ENCODE measurements around the gene EGR1.
"Not testable (repeated sequence)": the region's sequence is repeated elsewhere in the genome, so short reads cannot be mapped to it uniquely, and the experiment has no call there.

The EGR1 gene

DNA sequence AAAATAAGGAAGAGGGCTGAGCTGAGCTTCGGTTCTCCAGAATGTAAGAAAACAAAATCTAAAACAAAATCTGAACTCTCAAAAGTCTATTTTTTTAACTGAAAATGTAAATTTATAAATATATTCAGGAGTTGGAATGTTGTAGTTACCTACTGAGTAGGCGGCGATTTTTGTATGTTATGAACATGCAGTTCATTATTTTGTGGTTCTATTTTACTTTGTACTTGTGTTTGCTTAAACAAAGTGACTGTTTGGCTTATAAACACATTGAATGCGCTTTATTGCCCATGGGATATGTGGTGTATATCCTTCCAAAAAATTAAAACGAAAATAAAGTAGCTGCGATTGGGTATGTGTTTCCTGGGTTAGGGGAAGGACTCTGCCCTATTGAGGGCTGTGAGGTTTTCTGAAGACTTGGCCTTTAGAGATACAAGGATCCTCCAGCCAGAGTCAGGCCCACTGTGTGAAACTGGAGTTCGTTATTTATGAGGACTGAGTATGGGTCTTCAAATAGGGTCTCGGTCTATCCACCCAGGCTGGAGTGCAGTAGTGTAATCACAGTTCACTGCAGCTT lies 3.8 kb downstream of the EGR1 start:
- no peak overlapping the region for H3K4me3 ChIP-seq (ENCODE audit: low read depth, low read length)

DNA sequence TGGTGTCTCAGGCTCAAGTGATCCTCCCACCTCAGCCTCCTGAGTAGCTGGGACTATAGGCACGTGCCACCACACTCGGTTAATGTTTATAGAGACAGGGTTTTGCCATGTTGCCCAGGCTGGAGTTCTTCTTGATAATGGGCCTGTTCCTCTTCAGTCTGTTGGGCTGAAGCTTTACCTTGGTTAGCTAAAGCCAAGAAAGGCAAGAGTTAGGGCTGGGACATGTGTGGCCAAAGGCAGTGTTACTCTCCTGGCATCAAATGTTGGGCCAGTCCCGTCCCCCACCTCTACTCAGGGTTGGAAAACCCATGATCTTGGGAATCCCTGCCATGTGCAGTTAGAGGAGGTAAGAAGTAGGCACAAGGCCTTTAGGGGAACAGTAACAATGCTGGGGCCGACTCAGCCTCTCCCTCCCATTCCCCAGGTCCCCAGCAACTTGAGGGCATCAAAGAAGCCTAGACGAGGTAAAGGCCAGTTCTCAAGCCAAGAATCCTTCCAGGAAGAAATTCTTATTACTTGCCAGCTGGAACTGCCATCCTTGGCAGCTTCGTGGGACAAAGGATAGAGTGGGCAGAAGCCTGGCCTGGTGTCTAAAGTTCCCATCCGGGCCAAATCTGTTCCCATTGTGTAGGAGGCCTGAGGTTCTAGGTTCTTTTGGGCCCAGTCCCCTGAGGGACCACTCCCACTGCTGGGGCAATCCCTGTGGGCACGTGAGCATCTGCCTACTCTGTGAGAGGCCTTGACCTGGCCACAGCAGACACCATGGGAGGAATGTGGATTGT lies 4.5 kb downstream of the EGR1 start:
- H3K4me3 ChIP-seq (ENCODE audit: low read depth, low read length): no peak overlapping the region

DNA sequence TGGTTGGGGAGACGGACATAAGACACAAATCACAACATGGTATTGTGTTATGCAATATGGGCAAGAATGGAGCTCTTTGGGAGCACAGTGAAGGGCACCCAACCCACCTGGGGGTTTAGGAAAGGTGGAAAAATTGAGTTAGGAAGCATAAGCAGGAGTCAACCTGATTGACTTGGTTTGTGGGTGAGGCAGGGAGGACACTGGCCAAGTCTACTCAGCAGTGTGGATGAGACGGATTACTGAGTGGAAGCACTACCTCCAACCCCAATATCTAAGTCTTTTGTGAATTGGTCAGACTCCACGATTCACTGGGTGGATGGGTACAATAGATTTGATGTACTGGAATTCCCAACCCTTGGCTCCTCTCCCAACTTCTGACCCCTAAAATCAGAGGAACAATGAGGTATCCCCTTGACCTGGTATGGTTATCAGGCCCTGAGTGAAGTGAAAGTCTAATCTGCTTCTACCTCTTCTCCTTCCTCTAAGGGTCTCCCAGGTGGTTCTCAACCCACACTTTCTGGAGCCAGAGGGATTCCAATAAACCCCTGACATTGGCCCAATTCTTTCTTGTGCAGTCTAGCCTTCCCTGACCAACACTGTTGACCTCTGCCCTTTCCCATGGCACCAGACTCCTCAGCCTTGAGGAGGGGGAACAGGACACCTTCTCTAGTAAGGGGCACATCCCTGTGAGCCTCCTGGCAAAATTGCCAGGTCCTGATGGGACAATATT lies 5.2 kb downstream of the EGR1 start:
- H3K4me3 ChIP-seq (ENCODE audit: low read depth, low read length): no peak overlapping the region

DNA sequence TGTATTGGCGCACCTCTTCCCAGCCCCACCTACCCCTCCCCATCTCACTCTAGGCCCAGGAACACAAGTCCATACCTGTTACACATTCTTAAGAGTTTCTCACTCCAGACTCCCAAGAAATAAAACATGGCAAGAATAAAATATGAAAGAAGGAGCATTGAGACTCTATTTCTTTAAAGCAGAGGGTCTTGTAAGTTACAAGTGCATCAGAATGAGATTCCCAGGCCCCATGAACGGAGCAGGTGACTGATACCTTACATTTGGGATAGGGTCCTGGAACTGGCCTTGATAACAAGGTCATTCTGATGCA lies 5.7 kb downstream of the EGR1 start:
- H3K4me3 ChIP-seq (ENCODE audit: low read depth, low read length): no peak overlapping the region

DNA sequence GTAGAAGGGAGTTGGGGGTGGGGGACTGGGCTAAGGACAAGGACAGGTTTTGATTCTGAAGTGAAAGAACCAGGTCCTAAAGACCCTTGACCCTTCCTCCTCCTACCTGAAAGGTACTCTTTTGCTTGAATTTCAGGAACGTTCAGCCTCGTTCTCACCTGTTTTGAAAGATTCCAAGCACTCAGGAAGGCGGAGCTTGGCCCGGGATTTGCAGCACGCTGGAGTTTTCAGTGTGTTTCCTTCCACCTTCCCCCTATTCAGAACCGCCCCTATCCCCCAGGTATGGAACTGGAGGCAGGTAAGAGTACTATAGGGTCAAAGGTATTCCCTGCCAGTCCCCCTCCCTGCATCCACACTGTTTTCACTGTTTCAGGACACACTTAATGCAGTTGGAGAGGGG lies 7.1 kb downstream of the EGR1 start:
- no peak overlapping the region for H3K4me3 ChIP-seq (ENCODE audit: low read depth, low read length)

DNA sequence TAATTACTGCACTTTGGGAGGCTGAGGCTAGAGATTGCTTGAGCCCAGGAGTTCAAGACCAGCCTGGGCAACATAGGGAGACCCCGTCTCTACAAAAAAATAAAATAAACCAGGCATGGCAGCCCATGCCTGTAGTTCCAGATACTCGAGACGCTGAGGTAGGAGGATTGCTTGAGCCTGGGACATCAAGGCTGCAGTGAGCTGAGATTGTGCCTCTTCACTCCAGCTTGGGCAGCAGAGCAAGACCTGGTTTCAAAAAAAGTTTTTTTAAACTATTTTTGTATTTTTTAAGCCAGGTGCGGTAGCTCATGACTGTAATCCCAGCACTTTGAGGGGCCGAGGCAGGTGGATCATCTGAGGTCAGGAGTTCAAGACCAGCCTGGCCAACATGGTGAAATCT lies 7.9 kb downstream of the EGR1 start:
- H3K4me3 ChIP-seq (ENCODE audit: low read depth, low read length): not testable (repeated sequence)

DNA sequence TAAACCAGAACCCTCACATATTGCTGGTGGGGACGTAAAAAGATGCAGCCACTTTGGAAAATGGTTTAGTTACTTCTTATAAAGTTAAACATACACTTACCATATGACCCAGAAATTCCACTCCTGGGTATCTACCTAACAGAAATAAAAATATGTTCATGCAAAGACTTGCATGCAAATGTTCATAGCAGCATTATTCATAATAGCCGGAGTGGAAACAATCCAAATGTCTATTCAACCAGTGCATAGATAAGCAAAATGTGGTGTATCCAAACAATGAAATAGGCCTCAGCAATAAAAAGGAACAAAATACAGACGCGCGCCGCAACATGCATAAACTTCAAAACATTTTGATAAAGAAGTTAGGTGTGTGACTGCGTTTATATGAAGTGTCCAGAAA lies 11.6 kb downstream of the EGR1 start:
- no peak overlapping the region for H3K4me3 ChIP-seq (ENCODE audit: low read depth, low read length)

DNA sequence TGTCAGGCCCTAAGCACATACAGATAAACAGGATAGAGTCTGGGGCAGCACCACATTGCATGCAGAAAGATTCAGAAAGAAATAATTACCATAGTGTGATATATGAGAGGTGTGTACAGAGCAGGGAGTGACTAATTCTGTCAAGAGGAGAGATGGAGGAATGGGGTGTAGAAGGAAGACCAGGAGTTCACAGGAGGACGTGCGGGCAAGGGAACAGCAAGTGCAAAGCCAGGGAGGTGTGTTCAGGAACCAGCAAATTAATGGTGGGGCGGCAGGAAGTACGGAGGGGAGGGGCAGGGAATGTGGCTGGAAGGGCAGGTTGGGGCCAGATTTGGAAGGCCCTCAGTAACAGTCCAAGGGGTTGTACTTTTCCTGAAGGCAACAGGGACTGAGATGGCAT lies 17.4 kb downstream of the EGR1 start:
- no peak overlapping the region for H3K4me3 ChIP-seq (ENCODE audit: low read depth, low read length)

DNA sequence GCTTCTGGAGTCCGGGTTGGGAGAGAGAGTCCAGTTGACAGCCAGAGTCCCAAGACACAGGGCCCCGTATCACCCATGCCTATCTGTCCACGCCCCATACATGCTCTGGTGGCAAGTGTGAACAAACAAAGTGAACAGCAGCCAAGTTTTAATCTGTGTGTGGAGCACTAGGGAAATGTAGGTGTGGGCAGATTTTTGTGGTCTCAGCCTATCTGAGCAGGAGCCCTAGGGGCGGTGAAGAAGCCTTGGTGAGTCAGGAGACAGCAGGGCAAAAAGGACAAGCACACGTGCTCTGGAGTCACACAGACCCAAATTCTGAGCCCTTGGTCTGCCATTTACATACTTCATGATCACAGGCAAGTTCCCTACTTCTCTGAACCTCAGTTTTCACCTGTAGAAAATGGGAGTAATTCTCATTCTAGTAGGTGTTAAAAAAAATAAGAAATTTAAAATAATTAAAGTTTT lies 23.2 kb downstream of the EGR1 start:
- no peak overlapping the region for H3K4me3 ChIP-seq (ENCODE audit: low read depth, low read length)

DNA sequence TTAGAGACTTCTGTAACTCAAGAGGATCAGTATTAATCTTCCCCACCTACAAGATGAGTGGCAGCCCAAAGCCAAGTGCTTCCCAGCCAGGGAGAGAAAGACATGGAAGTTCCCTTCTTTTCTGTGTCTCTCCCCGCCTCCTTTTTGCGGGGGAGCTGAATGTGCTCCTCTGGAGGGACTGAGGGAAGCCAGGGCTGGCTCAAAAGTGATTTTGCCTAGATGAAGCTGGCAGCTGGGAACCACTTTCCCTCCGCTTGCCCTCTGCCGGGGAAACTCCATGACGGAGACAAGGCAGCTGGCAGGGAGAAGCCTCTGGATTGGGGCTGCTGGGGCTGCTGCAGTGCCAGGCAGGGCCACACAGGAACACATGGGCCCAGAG lies 24.4 kb downstream of the EGR1 start:
- no peak overlapping the region for H3K4me3 ChIP-seq (ENCODE audit: low read depth, low read length)

DNA sequence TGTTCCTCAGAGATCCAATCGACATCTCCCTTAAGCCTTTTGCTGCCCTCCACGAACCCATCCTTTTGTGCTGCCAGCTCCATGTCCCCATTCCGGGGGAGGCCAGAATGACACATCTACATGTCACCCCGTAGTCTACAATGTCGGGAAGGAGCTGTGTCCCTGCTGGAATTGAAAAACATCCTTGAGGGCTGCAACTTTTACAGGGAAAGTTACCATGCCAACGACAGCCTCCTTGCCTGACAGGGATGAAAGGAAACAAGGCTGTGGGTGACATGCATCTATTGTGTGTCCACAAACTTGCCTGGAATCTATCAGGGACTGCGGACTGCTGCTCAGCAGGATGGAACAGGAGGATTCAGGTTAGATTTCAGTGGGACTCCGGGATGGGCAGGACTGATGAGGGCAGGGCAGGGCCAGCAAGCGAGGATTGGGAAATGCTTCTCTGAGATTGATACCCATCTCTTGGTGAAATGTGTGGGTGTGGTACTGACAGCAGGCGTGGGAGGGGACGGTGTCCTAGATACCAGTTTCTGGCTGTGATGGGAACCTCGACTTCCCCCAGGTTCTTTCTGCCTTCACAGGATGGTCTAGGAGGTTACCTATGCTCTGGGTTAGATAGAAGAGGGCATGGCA lies 25.5 kb downstream of the EGR1 start:
- H3K4me3 ChIP-seq (ENCODE audit: low read depth, low read length): no peak overlapping the region

DNA sequence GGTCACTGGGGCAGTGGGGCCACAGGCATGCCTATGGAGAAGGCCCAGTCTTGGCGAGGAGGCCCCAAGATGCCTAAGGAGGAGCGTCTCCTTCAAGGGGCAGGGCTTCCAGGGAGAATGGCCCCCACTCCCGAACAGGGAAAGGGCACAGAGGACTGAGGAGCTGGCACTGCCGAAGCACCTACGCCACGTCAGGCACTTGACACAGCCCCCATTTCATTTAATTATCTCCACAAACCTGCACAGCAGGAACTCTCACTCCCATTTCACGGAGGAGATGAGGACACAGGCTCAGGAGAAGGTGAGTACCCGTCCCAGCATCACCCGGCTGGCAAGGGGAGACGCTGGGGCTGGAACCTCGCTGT lies 26.0 kb downstream of the EGR1 start:
- peak overlapping the region; percentile 6 for H3K4me3 ChIP-seq (ENCODE audit: low read depth, low read length)

DNA sequence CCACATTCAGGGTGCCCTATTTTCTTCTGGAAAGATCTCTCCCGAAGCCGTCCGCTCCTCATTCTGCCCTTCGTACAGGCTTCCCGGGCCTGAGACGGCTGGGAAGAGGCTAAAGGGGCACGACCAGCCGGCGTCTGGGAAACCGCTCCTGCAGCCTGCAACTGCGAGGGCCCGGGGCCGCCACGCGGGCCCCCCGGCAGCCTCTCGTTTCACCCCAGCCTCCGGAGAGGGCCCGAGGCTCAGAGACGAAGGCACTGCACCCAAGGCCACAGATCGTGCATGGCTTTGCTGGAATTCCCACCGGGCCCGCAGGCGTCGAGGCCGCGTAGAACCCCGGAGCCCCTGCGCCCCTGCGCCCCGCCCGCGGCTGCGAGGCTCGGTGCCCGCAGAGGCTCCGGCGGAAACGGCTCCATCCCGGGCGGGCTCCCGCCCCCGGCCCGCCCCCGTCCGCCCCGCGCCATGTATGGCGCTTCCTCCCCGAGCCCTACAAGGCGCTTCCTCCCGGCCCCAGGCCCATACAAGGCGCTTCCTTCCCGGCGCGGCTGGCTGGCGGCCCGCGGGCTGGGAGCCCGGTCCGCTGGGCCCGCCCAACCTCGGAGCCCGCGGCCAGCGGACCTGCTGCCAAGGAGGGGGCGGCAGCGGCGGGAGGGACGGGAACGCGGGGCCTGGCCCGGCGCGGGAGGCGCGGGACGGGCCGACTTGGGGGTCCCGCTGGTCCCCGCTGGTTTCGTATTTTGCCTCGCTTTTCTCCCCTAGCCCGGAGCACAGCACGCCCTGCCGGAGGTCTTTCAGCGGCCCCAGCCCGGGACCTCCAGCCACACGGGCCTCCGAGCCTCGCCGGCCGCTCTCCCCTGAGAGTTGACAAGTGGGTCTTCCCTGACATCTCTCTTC lies 26.6 kb downstream of the EGR1 start:
- H3K4me3 ChIP-seq (ENCODE audit: low read depth, low read length): peak overlapping the region; percentile 33

DNA sequence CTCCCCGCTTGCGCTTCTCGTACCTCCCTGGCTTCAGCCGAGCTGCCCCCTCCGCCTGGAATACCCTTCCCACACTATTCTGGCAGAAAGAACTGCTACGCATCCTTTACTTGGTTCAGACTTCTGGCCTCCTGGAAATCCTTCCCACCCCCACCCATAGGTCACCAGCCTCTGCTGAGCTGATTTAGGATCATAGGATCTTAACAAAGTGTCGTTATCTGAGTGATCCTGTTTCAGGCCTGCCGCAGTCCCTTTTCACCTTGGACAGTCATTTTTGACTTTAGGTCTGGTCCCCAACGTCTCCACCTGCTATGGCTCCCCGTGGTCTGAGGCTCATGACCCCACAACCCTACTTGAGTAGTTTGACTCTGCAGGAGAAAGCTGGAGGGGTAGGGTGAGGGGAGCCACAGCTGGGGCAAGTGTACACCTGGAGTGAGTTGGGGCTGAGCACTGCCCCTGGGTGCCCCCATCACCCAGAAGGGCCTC lies 27.3 kb downstream of the EGR1 start:
- peak overlapping the region; percentile 33 for H3K4me3 ChIP-seq (ENCODE audit: low read depth, low read length)

DNA sequence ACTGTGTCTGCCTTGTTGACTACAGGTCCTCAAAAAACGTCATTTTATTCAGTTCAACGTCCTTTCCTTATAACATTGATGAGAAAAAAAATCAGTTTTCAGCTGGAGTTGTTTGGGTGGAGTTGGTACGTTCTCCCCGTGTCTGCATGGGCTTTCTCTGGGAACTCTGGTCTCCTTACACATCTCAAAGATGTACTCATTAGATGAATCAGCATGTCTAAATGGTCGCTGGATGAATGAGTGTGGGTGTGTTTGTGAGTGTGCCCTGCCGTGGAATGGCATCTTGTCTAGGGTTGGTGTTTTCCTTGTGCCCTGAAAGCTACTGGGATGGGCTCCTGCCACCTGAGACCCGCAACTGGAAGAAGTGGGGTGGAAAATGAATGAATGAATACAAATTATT lies 30.1 kb downstream of the EGR1 start:
- no peak overlapping the region for H3K4me3 ChIP-seq (ENCODE audit: low read depth, low read length)

DNA sequence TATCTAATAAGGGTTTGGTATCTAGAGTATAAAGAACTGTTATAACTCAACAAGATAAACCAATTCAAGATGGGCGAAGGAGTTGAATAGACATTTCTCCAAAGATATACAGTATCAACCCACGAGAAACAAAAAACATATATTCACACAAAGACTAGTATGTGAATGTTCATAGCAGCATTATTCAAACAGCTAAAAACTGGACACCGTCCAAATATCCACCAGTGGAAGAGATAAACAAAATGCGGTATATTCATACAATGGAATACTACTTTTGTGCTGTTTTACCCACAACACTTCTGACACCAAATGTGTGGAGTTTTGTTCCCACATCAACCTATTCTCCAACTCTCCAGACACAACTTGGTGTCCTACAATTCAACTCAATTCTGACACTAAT lies 33.1 kb downstream of the EGR1 start:
- H3K4me3 ChIP-seq (ENCODE audit: low read depth, low read length): no peak overlapping the region

DNA sequence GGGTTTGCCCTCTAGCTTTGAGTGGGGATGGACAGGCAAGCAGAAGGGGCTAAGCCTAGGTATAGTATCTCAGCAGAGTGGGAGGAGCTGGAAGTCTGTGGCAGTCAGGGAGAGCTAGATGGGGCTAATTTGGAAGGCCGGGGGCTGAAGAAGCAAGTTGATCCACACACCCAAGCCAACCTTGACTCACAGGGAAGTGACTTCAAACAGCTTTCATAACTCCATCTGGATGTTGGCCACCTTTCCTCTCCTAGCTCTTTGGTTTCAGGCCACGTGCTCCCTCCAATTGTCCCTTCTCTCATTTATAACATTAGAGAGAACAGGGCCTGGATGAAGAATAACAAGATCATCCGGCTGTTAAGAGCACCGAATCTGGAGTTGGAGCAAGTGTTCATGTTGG lies 36.8 kb downstream of the EGR1 start:
- no peak overlapping the region for H3K4me3 ChIP-seq (ENCODE audit: low read depth, low read length)

DNA sequence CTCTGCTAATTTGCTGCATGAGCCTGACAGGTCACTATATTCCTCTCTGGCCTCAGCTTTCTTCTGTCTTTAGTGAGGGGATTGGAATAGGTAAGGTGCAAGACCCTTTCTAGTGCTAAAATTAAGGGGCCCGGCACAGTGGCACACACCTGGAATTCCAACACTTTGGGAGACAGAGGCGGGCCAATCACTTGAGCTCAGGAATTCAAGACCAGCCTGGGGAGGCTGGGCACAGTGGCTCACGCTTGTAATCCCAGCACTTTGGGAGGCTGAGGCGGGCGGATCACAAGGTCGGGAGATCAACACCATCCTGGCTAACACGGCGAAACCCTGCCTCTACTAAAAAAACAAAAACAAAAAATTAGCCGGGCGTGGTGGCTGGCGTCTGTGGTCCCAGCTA lies 37.2 kb downstream of the EGR1 start:
- no peak overlapping the region for H3K4me3 ChIP-seq (ENCODE audit: low read depth, low read length)

DNA sequence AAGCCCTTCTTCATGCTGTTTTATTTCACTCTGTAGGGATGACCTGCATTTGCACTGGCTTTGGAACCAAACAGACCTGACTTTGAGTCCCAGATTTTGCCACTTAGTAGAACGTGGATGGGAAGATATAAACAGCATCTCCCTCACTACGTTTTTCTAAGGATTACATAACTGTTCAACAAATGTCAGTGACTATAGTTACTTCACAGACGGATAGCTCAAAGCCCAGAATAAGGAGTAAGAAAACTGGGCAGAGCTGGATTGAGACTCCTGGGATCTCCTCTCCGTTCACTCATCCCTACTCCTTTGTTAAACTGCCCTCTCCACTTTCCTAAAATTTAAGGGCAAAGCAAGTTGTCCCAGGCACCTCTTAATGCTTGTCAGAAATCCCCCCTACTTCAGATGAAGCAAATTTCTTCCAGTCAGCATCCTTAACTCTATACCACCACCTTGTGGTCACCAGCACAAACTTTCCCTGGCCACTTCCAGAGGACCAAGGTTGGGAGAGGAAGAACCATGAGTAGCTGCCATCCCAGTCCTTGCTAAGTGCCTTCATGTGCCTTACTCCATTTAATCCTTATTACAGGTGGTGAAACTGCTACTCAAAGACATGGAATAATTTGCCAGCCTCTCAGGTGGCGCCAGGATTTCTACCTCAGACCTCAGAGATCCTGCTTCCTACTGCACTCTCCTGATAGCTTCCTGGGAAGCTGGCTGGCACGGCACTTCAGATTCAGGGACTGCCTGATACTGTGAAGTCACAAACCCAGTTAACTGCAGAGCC lies 38.4 kb downstream of the EGR1 start:
- H3K4me3 ChIP-seq (ENCODE audit: low read depth, low read length): no peak overlapping the region

DNA sequence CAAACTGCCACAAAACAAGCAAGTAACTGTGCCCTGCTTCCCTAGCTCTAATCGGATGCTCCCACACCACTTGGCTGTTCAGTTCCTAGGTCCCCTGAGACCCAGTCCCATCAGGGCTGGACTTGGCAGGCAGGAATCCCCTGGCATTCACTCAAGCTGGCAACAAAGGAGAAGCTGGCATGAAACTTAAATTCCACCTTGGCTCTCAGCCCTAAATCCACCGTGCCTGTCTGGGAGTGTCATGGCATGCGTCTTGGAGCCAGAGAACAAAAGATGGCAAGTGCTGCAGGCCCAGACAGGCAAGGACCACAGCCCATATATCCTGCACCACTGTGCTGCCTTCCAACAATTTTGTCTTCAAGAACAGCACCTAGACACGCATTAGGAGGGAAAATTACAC lies 39.5 kb downstream of the EGR1 start:
- H3K4me3 ChIP-seq (ENCODE audit: low read depth, low read length): no peak overlapping the region
